Muscle of leg (tissue), 11 donors: ENCODE data around the gene FCGR3B. TPM values are rescaled to one million over a fixed set of nuclear protein-coding genes. Genes with fewer than 3 reads are reported as not detected.
"Not testable (repeated sequence)": the region's sequence is repeated elsewhere in the genome, so short reads cannot be mapped to it uniquely, and the experiment has no call there.

Experiments
- DNase-seq: peaks from one replicate; pipeline ENCODE4 v3.0.0; 2013
- H3K27ac ChIP-seq: one replicate; pipeline ENCODE4 v1.5.1; 2013; ENCODE audit warnings: mild to moderate bottlenecking, low read length, control low read depth
- H3K27me3 ChIP-seq: one replicate; pipeline ENCODE4 v1.6.1; 2013; ENCODE audit warnings: low read length; ENCODE audit not compliant: control insufficient read depth, insufficient read depth
- H3K36me3 ChIP-seq: one replicate; pipeline ENCODE4 v1.6.1; 2013; ENCODE audit warnings: low read length; ENCODE audit not compliant: control insufficient read depth, insufficient read depth
- H3K4me1 ChIP-seq: one replicate; pipeline ENCODE4 v1.6.1; 2013; ENCODE audit warnings: low read length; ENCODE audit not compliant: control insufficient read depth, insufficient read depth
- H3K4me3 ChIP-seq: one replicate; pipeline ENCODE4 v1.5.1; 2013; ENCODE audit warnings: low read length, control low read depth
- H3K9me3 ChIP-seq: replicated peaks from 2 replicates; pipeline ENCODE4 v1.6.1; 2013; ENCODE audit warnings: low read depth, low read length; ENCODE audit not compliant: control insufficient read depth
- WGBS: methylation state at CpG from one replicate; pipeline ENCODE4 v1.1.5; 2013; ENCODE audit warnings: missing lambda C conversion rate; ENCODE audit not compliant: insufficient coverage; 5-methylcytosine and 5-hydroxymethylcytosine counted together
- polyA plus RNA-seq, 8 donors: library from polyadenylated mRNA; unstranded; fragments of 120-200 nt; gene quantifications; one replicate each; pipeline versions ENCODE4 v1.2.1 to v1.2.3, GENCODE V29; 2013; ENCODE audit warnings: inconsistent platforms in 1 of 8, low replicate concordance in 1 of 8; ENCODE audit not compliant: insufficient read length in 8 of 8, insufficient read depth in 1 of 8
- total RNA-seq: library from RNA; stranded (reverse); fragments of 120-200 nt; gene quantifications from one replicate; pipeline ENCODE4 v1.2.4, GENCODE V29; 2013

FCGR3B gene
- total and polyA plus RNA-seq, 9 donors, result 0.13 to 1.8 (median 0.43) TPM

GRCh38 chr1:161621181-161622000 is 9.6 kb downstream of the FCGR3B start:
- 0% methylated on average over 28 of the region's 41 CpGs for WGBS
- Histone ChIP-seq H3K27me3 (peaks cover 11% of the 10 kb centered on the region), H3K4me3 (peak overlapping the region; percentile 38)
- not testable (repeated sequence) for H3K27ac ChIP-seq, H3K36me3 ChIP-seq, H3K9me3 ChIP-seq, H3K4me1 ChIP-seq
- peak; percentile 71 for DNase-seq

DNA sequence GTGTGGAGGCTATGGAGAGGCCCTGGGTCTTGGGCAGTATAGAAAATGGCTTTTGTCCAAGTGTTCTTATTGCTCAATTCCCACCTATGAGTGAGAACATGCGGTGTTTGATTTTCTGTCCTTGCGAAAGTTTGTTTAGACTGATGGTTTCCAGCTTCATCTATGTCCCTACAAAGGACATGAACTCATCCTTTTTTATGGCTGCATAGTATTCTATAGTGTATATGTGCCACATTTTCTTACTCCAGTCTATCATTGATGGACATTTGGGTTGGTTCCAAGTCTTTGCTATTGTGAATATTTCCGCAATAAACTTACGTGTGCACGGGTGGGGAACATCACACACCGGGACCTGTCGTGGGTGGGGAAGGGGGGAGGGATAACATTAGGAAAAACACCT is 10.6 kb downstream of the FCGR3B start:
- not testable (repeated sequence) for DNase-seq, H3K27ac ChIP-seq, H3K36me3 ChIP-seq, H3K9me3 ChIP-seq, H3K4me1 ChIP-seq, H3K4me3 ChIP-seq
- no CpG with 5 or more reads among the region's 7 CpGs for WGBS
- peaks cover 11% of the 10 kb centered on the region for H3K27me3 ChIP-seq

DNA sequence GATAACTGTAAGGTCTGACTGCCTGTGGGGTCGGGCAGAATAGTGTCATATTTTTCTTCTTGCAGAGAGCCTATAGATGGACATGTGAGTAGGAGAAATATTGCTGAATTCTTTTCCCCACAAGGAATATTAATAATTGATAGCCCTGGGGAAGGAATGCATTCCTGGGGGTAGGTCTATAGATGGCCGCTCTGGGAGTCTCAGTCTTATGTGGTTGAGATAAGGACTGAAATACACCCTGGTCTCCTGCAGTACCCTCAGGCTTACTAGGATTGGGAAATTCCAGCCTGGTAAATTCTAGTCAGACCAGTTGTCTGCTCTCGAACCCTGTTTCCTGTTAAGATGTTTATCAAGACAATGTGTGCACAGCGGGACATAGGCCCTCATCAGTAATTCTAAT is 12.5 kb downstream of the FCGR3B start:
- not testable (repeated sequence) for H3K9me3 ChIP-seq, H3K4me3 ChIP-seq, DNase-seq, H3K4me1 ChIP-seq, H3K36me3 ChIP-seq, H3K27ac ChIP-seq
- WGBS, result no CpG with 5 or more reads among the region's 4 CpGs
- H3K27me3 ChIP-seq, result peaks cover 11% of the 10 kb centered on the region

DNA sequence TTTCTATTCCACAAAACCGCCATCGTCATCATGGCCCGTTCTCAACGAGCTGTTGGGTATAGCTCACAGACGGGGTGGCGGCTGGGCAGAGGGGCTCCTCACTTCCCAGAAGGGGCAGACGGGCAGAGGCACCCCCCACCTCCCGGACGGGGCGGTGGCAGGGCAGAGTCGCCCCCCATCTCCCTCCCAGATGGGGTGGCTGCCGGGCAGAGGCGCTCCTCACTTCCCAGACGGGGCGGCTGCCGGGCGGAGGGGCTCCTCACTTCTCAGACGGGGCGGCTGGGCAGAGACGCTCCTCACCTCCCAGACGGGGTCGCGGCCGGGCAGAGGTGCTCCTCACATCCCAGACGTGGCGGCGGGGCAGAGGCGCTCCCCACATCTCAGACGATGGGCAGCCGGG is 14.6 kb downstream of the FCGR3B start:
- not testable (repeated sequence) for H3K4me3 ChIP-seq, H3K27me3 ChIP-seq, H3K9me3 ChIP-seq, DNase-seq, H3K27ac ChIP-seq, H3K36me3 ChIP-seq, H3K4me1 ChIP-seq
- 89% methylated on average over 9 of the region's 30 CpGs for WGBS

- DNase-seq, result peak; percentile 78
- H3K4me3 ChIP-seq, result peak overlapping the region; percentile 51
- no CpG with 5 or more reads among the region's 6 CpGs for WGBS
These were observed 17.8 kb downstream of the FCGR3B start for GRCh38 chr1:161613142-161613514.

GRCh38 chr1:161612322-161613141 is 18.4 kb downstream of the FCGR3B start:
- H3K27me3 ChIP-seq, H3K9me3 ChIP-seq, H3K36me3 ChIP-seq, H3K4me1 ChIP-seq: not testable (repeated sequence)
- H3K27ac ChIP-seq, result peak overlapping the region; percentile 95
- H3K4me3 ChIP-seq, result peak overlapping the region; percentile 51
- 0% methylated on average over 38 of the region's 51 CpGs for WGBS
- peak; percentile 99 for DNase-seq

More at GRCh38 chr1:161613142-161613514, 17.8 kb downstream of the FCGR3B start:
- H3K4me1 ChIP-seq, H3K36me3 ChIP-seq, H3K9me3 ChIP-seq, H3K27me3 ChIP-seq: not testable (repeated sequence)
- H3K27ac ChIP-seq, result peak overlapping the region; percentile 95

- Histone ChIP-seq H3K27ac (peak overlapping the region; percentile 95), H3K4me3 (peak overlapping the region; percentile 51)
- not testable (repeated sequence) for H3K9me3 ChIP-seq, H3K27me3 ChIP-seq, H3K36me3 ChIP-seq, H3K4me1 ChIP-seq
- peak; percentile 74 for DNase-seq
- no CpG with 5 or more reads among the region's 19 CpGs for WGBS
These were observed 19.1 kb downstream of the FCGR3B start for GRCh38 chr1:161611866-161612321.

DNA sequence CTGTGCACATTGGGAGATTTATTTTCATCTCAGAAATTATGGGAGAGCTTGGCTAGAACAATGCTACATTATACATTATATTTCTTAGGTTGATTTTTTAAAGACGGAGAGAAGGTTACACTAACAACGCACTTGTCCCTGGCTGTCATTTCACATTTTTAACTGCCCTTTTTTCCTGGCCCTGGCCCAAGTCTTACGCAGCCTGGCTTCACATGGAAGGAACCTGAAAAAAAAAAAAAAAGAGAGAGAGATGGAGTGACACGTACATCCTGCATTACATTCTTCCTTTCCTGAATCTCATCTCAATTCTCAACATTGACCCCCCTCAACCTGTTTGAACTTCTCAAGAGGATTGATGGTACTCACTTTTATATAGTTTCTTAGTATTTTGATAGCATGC is 20.8 kb downstream of the FCGR3B start:
- WGBS, result no CpG with 5 or more reads among the region's 4 CpGs
- H3K27me3 ChIP-seq, result peaks cover 17% of the 10 kb centered on the region
- H3K4me3 ChIP-seq, H3K27ac ChIP-seq, DNase-seq, H3K36me3 ChIP-seq, H3K9me3 ChIP-seq, H3K4me1 ChIP-seq: not testable (repeated sequence)

DNA sequence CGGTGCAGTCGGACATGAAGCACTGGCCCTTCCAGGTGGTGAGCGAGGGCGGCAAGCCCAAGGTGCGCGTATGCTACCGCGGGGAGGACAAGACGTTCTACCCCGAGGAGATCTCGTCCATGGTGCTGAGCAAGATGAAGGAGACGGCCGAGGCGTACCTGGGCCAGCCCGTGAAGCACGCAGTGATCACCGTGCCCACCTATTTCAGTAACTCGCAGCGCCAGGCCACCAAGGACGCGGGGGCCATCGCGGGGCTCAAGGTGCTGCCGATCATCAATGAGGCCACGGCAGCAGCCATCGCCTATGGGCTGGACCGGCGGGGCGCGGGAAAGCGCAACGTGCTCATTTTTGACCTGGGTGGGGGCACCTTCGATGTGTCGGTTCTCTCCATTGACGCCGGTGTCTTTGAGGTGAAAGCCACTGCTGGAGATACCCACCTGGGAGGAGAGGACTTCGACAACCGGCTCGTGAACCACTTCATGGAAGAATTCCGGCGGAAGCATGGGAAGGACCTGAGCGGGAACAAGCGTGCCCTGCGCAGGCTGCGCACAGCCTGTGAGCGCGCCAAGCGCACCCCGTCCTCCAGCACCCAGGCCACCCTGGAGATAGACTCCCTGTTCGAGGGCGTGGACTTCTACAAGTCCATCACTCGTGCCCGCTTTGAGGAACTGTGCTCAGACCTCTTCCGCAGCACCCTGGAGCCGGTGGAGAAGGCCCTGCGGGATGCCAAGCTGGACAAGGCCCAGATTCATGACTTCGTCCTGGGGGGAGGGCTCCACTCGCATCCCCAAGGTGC is 24.2 kb downstream of the FCGR3B start:
- H3K4me1 ChIP-seq, H3K27ac ChIP-seq, H3K36me3 ChIP-seq, H3K9me3 ChIP-seq, DNase-seq, H3K4me3 ChIP-seq: not testable (repeated sequence)
- peaks cover 19% of the 10 kb centered on the region for H3K27me3 ChIP-seq
- whole genome bisulfite sequencing, result 93% methylated on average over 32 of the region's 58 CpGs
